Loucy (cell line): ENCODE data around the gene IGFLR1.

Experiments used
- H2AFZ ChIP-seq: fragments of 200-600 bp; sonication (generic); 2 replicates; pipeline ENCODE4 v1.6.0; 2016; ENCODE audit warnings: antibody characterized with exemption, mild to moderate bottlenecking, low read length, moderate library complexity
- H3F3A ChIP-seq: fragments of 200-600 bp; 2 replicates; pipeline ENCODE4 v1.6.0; 2016; ENCODE audit warnings: antibody characterized with exemption, low read depth, mild to moderate bottlenecking
- H3K27me3 ChIP-seq: fragments of 200-600 bp; sonication (generic); 2 replicates; pipeline ENCODE4 v1.6.1; 2014; ENCODE audit warnings: low read length, mild to moderate bottlenecking; ENCODE audit not compliant: insufficient read depth, poor library complexity, severe bottlenecking
- H3K36me3 ChIP-seq: fragments of 200-600 bp; sonication (generic); 2 replicates; pipeline ENCODE4 v1.6.1; 2016; ENCODE audit warnings: low read length; ENCODE audit not compliant: insufficient read depth
- H3K4me1 ChIP-seq: fragments of 200-600 bp; sonication (generic); 2 replicates; pipeline ENCODE4 v1.5.1; 2014; ENCODE audit warnings: low read length, mild to moderate bottlenecking; ENCODE audit not compliant: insufficient read depth, poor library complexity, severe bottlenecking
- H3K4me2 ChIP-seq: fragments of 200-600 bp; sonication (generic); 2 replicates; pipeline ENCODE4 v1.6.0; 2014; ENCODE audit warnings: antibody characterized with exemption, low read length, low read depth, mild to moderate bottlenecking; ENCODE audit not compliant: poor library complexity, severe bottlenecking
- H3K4me3 ChIP-seq: fragments of 200-600 bp; sonication (generic); 2 replicates; pipeline ENCODE4 v1.5.1; 2014; ENCODE audit warnings: low read length, mild to moderate bottlenecking, mixed read lengths; ENCODE audit not compliant: poor library complexity, severe bottlenecking
- H3K79me2 ChIP-seq: fragments of 200-600 bp; sonication (generic); 2 replicates; pipeline ENCODE4 v1.6.1; 2014; ENCODE audit warnings: low read length; ENCODE audit not compliant: insufficient read depth
- H3K9ac ChIP-seq: fragments of 200-600 bp; sonication (generic); 2 replicates; pipeline ENCODE4 v1.6.0; 2014; ENCODE audit warnings: mild to moderate bottlenecking, low read depth, low read length, moderate library complexity; ENCODE audit not compliant: poor library complexity, severe bottlenecking
- H3K9me2 ChIP-seq: fragments of 200-600 bp; sonication (generic); replicated peaks from 2 replicates; pipeline ENCODE4 v1.6.1; 2016; ENCODE audit warnings: low read depth, low read length, mixed read lengths
- H3K9me3 ChIP-seq: fragments of 200-600 bp; sonication (generic); 2 replicates; pipeline ENCODE4 v1.6.1; 2014; ENCODE audit warnings: mild to moderate bottlenecking, antibody characterized with exemption, low read length, low read depth; ENCODE audit not compliant: insufficient read depth
- H4K20me1 ChIP-seq: fragments of 200-600 bp; sonication (generic); 2 replicates; pipeline ENCODE4 v1.6.0; 2014; ENCODE audit warnings: antibody characterized with exemption, low read length, mild to moderate bottlenecking; ENCODE audit not compliant: insufficient read depth, poor library complexity, severe bottlenecking
- EZH2phosphoT487 ChIP-seq: fragments of 200-600 bp; IDR thresholded peaks from 2 replicates; pipeline ENCODE4 v1.6.1; 2018; ENCODE audit warnings: antibody characterized with exemption, mild to moderate bottlenecking, moderate library complexity, borderline replicate concordance
- TF ChIP-seq, protein P1 (sequence below): fragments of 200-600 bp; sonication (generic); conservative IDR thresholded peaks from 2 replicates; pipeline ENCODE4 v1.5.1; 2014; ENCODE audit warnings: mild to moderate bottlenecking, antibody characterized with exemption, low read length

IGFLR1 gene

GRCh38 chr19:35781650-35782049 lies 39.4 kb upstream of the IGFLR1 start:
- Histone ChIP-seq H3K4me2 (no peak overlapping the region), H3K27me3 (no peaks in the 10 kb centered on the region), H3K4me3 (no peak overlapping the region), H3K9ac (no peak overlapping the region), H3K9me3 (no peaks in the 10 kb centered on the region), H3K4me1 (peaks cover 15% of the 10 kb centered on the region), H3K36me3 (peaks cover 22% of the 10 kb centered on the region; the same call in 1 of the 2 replicates), H3F3A (no peaks in the 10 kb centered on the region), H2AFZ (no peak overlapping the region), H3K79me2 (peaks cover 28% of the 10 kb centered on the region), H3K9me2 (no peaks in the 10 kb centered on the region), H4K20me1 (peaks cover 4% of the 10 kb centered on the region)
- TF ChIP-seq, protein P1, sequence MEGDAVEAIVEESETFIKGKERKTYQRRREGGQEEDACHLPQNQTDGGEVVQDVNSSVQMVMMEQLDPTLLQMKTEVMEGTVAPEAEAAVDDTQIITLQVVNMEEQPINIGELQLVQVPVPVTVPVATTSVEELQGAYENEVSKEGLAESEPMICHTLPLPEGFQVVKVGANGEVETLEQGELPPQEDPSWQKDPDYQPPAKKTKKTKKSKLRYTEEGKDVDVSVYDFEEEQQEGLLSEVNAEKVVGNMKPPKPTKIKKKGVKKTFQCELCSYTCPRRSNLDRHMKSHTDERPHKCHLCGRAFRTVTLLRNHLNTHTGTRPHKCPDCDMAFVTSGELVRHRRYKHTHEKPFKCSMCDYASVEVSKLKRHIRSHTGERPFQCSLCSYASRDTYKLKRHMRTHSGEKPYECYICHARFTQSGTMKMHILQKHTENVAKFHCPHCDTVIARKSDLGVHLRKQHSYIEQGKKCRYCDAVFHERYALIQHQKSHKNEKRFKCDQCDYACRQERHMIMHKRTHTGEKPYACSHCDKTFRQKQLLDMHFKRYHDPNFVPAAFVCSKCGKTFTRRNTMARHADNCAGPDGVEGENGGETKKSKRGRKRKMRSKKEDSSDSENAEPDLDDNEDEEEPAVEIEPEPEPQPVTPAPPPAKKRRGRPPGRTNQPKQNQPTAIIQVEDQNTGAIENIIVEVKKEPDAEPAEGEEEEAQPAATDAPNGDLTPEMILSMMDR, result no peak
- TF ChIP-seq EZH2phosphoT487, result no peak

- H3K36me3 ChIP-seq, result peaks cover 22% of the 10 kb centered on the region; the same call in 1 of the 2 replicates
Observed at GRCh38 chr19:35780717-35781116, 38.5 kb upstream of the IGFLR1 start.

GRCh38 chr19:35780058-35780457 lies 37.8 kb upstream of the IGFLR1 start:
- Histone ChIP-seq H2AFZ (no peak overlapping the region), H3K27me3 (no peaks in the 10 kb centered on the region), H3K4me1 (peaks cover 23% of the 10 kb centered on the region), H3K9me3 (no peaks in the 10 kb centered on the region), H3K9me2 (no peaks in the 10 kb centered on the region), H3K4me3 (no peak overlapping the region), H3F3A (no peaks in the 10 kb centered on the region), H3K9ac (no peak overlapping the region), H3K36me3 (peaks cover 22% of the 10 kb centered on the region; the same call in 1 of the 2 replicates), H4K20me1 (peaks cover 11% of the 10 kb centered on the region), H3K4me2 (no peak overlapping the region), H3K79me2 (peaks cover 39% of the 10 kb centered on the region)
- TF ChIP-seq, protein P1, result no peak
- TF ChIP-seq EZH2phosphoT487, result no peak

More at GRCh38 chr19:35780717-35781116, 38.5 kb upstream of the IGFLR1 start:
- H3K4me3 ChIP-seq, result no peak overlapping the region
- H3K9me2 ChIP-seq, result no peaks in the 10 kb centered on the region
- H3K4me2 ChIP-seq, result no peak overlapping the region
- no peak overlapping the region for H3K9ac ChIP-seq
- H3F3A ChIP-seq, result no peaks in the 10 kb centered on the region
- peaks cover 23% of the 10 kb centered on the region for H3K4me1 ChIP-seq
- TF ChIP-seq, protein P1, result no peak
- no peak for TF ChIP-seq EZH2phosphoT487
- H3K27me3 ChIP-seq, result no peaks in the 10 kb centered on the region
- H3K79me2 ChIP-seq, result peaks cover 38% of the 10 kb centered on the region
- no peak overlapping the region for H2AFZ ChIP-seq
- H3K9me3 ChIP-seq, result no peaks in the 10 kb centered on the region
- H4K20me1 ChIP-seq, result peaks cover 11% of the 10 kb centered on the region
